HG02970 (cell line): Measurements from ENCODE around the gene STAG1.
"Not testable (repeated sequence)": the region's sequence is repeated elsewhere in the genome, so short reads cannot be mapped to it uniquely, and the experiment has no call there.

ENCODE experiments used
- ATAC-seq: cut with Tn5 transposase; IDR thresholded peaks from one replicate; pipeline ENCODE4 v1.9.1; 2021; ENCODE audit warnings: mild to moderate bottlenecking, moderate library complexity, moderate number of reproducible peaks; ENCODE audit not compliant: unreplicated experiment, low FRiP score

The STAG1 gene

GRCh38 chr3:136709775-136710174 is 42.4 kb downstream of the STAG1 start:
- not testable (repeated sequence) for ATAC-seq

GRCh38 chr3:136708333-136708985 is 43.7 kb downstream of the STAG1 start:
- ATAC-seq = no peak

GRCh38 chr3:136703429-136703828 is 48.7 kb downstream of the STAG1 start:
- no peak for ATAC-seq

GRCh38 chr3:136699271-136699828 is 52.8 kb downstream of the STAG1 start:
- no peak for ATAC-seq

GRCh38 chr3:136698361-136698760 is 53.8 kb downstream of the STAG1 start:
- ATAC-seq = no peak

- ATAC-seq = no peak
These were observed 55.4 kb downstream of the STAG1 start for GRCh38 chr3:136696797-136697196.

GRCh38 chr3:136694321-136694720 is 57.9 kb downstream of the STAG1 start:
- ATAC-seq = no peak

- no peak for ATAC-seq
These were observed 61.6 kb downstream of the STAG1 start for GRCh38 chr3:136690599-136690998.

GRCh38 chr3:136685882-136686281 is 66.3 kb downstream of the STAG1 start:
- ATAC-seq = no peak

GRCh38 chr3:136682740-136683312 is 69.4 kb downstream of the STAG1 start:
- no peak for ATAC-seq

GRCh38 chr3:136678981-136679380 is 73.2 kb downstream of the STAG1 start:
- ATAC-seq = no peak

- no peak for ATAC-seq
These were observed 76.2 kb downstream of the STAG1 start for GRCh38 chr3:136676009-136676408.

GRCh38 chr3:136675150-136675858 is 76.9 kb downstream of the STAG1 start:
- no peak for ATAC-seq

- ATAC-seq = no peak
These were observed 79.7 kb downstream of the STAG1 start for GRCh38 chr3:136672457-136672856.

GRCh38 chr3:136671921-136672320 is 80.3 kb downstream of the STAG1 start:
- ATAC-seq = no peak

- ATAC-seq = no peak
These were observed 82.0 kb downstream of the STAG1 start for GRCh38 chr3:136670166-136670565.

GRCh38 chr3:136667081-136667480 is 85.1 kb downstream of the STAG1 start:
- ATAC-seq = no peak

- ATAC-seq = not testable (repeated sequence)
These were observed 85.9 kb downstream of the STAG1 start for GRCh38 chr3:136666301-136666700.

GRCh38 chr3:136664771-136665170 is 87.4 kb downstream of the STAG1 start:
- ATAC-seq = no peak

- ATAC-seq = no peak
These were observed 90.9 kb downstream of the STAG1 start for GRCh38 chr3:136661282-136661681.

GRCh38 chr3:136658946-136659682 is 93.1 kb downstream of the STAG1 start:
- ATAC-seq = no peak
